NCI-H2171 (cell line): ENCODE data around the gene CHST2.

Experiments
- DNase-seq: peaks from one replicate; lab custom pipeline; 2025; lab: John Stamatoyannopoulos, UW

Gene CHST2

DNA sequence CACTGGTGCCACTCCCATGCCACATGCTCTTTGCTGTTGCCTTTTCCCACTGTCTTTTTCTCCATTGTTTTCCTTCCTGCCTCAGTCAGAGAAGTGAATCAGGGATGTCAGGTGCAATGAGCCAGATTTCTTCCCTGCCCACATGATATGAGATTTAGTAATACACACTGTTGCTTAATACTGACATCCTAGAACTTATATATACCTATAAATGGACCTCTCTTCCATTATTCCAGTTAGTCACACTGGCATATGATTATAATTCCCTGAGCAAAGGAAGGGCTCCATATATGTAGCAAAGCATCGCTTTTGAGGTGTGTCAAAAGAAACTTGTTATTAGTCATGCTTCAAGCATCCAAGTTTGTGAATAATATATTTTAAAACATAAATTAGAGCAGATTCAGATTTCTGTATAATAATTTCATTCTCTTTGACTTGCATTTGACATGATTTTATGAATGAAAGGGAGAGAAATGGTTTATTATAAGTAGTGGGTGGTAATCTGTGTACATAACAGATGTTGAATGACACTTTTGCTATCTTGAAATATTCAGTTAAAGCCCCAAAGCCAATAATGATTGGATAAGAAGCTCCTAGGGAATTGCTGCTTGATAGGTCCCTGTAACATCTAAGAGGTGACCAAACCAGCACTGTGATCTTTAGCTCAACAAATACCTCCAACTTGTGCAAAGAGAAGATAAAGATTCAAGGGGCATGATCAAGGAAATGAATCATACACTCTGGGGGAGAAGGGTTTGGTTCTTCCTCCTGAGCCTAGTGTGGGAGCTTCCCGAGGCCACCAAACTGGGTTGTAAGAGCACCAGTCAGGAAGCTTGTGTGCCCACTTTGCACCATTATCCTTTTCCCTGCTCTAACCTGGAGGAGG, 48.6 kb downstream of the CHST2 start:
- DNase-seq, result no peak

DNA sequence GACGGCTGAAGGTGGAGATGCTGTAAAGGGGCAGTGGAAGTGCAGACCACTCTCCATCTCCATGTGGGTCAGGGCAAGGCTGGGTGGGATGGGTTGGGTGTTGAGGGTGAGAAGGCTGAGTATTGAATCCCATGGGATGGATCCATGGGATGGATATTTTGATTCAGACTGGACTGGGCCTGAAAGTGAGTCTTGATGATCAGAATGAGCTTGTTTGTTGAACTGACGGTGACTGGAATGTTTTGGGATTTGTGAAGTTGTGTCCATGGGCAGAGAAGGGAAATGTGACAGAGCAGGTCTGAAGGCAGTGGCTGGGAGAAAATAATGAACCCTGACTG, 49.3 kb downstream of the CHST2 start:
- no peak for DNase-seq

DNA sequence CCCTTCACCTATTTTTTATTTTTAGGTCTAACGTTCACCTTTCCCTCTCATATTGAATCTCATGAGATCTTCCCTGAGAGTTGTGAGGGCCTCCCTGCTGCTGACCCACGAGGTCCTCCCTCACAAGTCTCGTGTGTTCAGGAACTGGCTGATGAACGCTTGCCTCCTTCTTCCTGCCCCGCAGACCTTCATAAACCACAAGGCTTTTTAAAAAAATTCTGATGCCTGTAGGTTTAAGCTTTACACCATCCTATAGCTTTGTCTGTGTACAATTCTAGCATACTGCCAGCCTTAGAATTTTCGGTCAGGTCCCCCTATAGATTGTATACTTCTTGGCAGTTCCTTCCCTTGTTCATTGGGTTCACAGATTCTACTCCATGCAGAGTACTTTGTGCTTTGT, 50.5 kb downstream of the CHST2 start:
- DNase-seq, result no peak

DNA sequence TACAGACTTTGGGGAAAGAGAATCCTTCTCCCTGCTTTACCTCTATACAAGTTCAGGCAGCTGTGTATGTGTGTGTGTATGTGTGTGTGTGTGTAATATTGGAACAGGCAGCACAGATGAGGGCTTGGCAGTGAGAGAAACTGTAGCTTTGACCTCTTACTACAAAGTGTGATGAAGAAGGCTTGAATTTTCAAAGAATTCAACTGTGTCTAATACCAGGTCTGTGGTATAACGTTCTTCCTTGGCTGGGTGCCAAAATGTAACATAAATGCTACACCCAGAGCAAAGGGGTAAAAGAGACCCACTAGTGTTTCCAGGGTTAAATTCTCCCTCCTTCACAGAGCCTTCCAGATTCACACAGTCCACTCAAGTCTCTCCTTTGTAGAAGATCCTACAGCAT, 51.1 kb downstream of the CHST2 start:
- DNase-seq, result no peak

DNA sequence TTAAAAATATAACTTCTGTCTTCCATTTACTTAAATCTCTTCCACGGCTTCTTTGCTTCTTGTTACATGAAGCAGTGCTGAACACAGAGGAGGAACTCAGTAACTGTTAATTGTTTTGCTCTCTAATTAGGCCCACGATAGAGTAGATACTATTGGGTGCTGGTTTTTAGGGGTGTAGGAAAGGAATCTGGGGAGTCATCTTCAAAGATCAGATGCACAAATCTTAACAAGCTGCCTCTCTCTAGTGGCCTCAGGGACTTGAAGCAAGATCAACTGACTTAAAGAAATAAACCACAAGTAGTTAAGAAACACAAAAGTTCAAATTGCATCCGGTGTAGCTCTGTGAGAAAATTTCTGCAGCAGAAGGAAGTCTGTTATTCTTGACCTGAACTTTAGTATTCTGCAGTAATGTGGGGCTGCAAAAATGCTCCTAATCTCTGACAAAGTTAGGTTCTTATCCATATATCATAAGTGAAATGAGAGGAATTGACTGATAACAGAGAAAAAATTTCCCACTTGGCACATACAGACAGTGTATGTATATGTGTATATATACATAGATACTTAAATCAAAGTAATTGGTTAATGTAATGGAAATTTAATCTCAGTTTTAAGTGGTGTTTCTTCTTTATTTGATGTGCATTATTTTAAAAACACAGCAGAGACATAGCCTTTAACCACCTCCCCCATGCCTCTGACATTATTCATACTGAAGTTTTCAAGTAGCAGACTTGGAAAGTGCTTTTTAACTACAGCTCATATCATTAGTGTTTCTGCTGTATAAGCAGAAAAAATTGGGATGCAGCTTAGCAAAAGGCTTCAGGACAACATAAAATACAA, 51.8 kb downstream of the CHST2 start:
- DNase-seq, result no peak

DNA sequence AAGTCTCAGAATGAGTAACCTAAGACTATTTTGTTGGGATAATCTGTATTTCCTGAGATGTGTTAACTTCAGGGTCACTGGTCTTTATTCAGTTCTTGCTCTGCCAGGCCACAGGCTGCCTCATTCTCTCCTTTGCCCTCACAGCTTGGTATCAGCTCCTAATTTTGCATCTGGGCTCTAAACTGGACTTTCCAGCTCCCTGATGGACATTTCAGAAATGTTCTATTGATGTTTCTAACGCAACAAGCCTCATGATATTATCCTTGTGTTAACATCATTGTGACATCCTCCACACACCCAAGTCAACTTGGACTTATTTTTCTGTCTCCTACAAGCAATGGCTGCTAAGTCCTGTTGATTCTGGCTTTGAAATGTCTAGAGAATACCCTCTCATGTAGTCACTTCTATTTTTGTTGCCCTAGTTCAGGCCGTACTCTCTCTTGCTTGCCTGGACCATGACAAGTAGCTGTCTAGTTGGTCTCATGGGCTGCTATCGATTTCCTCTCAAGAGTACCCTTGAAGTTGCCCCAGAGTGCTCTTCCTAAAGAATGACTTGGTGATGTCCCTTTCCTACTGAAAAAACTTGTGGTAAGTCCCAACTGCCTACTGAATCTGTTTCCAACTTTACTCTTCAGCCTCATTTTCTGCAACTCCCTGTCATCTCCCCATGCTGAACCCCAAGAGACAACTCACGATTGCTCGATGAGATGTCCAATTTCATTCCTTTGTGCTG, 52.7 kb downstream of the CHST2 start:
- no peak for DNase-seq

DNA sequence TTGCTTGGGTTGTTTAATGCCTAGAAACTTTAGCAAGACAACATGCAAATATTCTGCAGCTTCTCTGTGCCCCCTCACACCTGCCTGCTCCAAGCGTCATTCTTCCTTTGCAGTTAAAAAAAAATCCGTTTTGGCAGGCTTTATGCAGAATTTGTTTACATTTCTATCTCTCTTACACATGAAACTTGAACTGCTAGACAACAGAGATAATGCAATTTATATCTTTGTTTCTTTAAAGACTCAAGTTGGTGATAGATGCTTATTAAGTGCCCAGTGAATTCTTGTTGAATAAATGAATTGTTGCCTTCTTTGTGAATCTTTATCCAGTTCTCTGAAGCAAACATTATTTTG, 53.2 kb downstream of the CHST2 start:
- no peak for DNase-seq

DNA sequence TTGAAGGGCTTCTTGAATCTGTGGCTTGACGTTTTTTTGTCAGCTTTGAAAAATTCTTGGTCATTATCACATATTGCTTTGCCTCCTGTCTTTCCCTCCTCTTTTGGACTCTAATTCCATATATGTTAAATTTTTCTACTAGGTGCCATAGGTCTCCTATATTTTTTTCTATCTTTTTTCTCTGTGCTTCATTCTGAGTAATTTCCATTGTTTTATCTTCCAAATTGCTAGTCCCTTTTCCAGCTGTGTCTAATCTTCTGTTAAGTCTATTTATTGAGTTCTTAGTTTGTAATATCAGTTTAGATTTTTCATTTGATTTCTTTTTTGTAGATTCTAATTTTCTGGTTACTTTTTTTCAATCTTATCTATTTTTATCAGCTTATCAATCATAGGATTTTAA, 53.7 kb downstream of the CHST2 start:
- no peak for DNase-seq
